ENCODE measurements around the gene ADK. TPM values are rescaled to one million over a fixed set of nuclear protein-coding genes. Genes with fewer than 3 reads are reported as not detected.

The ADK gene
- total RNA-seq, 1 experiment from 2014 or later: 66.6 TPM

DNA sequence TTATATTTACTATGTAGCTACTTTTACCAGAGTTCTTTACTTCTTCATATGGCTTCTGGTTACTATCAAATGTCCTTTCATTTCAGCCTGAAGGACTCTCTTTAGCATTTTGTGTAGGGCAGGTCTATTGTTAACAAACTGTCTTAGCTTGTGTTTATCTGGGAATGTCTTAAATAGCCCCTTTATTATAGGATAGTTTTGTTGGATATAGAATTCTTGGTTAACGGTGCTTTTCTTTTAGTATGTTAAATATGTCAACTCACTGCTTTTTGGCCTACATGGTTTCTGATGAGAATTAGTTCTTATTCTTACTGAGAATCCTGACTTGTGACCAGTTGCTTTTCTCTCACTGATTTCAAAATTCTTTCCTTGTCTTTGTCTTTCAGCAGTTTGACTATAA, 169.0 kb downstream of the ADK start:
- intact Hi-C loops (cut with micrococcal nuclease; ENCODE audit: unreplicated experiment): no loop called here
- peaks cover 2% of the 10 kb centered on the region for H3K9me3 Mint-ChIP-seq (ENCODE audit: low read depth, unreplicated experiment)
- no peak overlapping the region for H3K27ac Mint-ChIP-seq (ENCODE audit: unreplicated experiment)
- no peaks in the 10 kb centered on the region for H3K27me3 Mint-ChIP-seq (ENCODE audit: unreplicated experiment)
- DNase-seq: no peak
- CTCF ChIA-PET: no interaction called here
- H3K4me1 Mint-ChIP-seq (ENCODE audit: low read depth, unreplicated experiment): no peaks in the 10 kb centered on the region
- no TSS peak for BruUV-seq (replicated peaks)
- no peaks in the 10 kb centered on the region for H3K36me3 Mint-ChIP-seq (ENCODE audit: insufficient read depth, unreplicated experiment)
- TF ChIP-seq, protein P1, sequence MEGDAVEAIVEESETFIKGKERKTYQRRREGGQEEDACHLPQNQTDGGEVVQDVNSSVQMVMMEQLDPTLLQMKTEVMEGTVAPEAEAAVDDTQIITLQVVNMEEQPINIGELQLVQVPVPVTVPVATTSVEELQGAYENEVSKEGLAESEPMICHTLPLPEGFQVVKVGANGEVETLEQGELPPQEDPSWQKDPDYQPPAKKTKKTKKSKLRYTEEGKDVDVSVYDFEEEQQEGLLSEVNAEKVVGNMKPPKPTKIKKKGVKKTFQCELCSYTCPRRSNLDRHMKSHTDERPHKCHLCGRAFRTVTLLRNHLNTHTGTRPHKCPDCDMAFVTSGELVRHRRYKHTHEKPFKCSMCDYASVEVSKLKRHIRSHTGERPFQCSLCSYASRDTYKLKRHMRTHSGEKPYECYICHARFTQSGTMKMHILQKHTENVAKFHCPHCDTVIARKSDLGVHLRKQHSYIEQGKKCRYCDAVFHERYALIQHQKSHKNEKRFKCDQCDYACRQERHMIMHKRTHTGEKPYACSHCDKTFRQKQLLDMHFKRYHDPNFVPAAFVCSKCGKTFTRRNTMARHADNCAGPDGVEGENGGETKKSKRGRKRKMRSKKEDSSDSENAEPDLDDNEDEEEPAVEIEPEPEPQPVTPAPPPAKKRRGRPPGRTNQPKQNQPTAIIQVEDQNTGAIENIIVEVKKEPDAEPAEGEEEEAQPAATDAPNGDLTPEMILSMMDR (IDR thresholded peaks at IDR 0.05; ENCODE audit: unreplicated experiment): no peak
- H3K4me3 Mint-ChIP-seq (ENCODE audit: low read depth, unreplicated experiment): no peak overlapping the region

- Mint-ChIP-seq H3K4me3 (ENCODE audit: low read depth, unreplicated experiment) (no peak overlapping the region), H3K27ac (ENCODE audit: unreplicated experiment) (no peak overlapping the region), H3K9me3 (ENCODE audit: low read depth, unreplicated experiment) (peaks cover 2% of the 10 kb centered on the region), H3K36me3 (ENCODE audit: insufficient read depth, unreplicated experiment) (no peaks in the 10 kb centered on the region), H3K27me3 (ENCODE audit: unreplicated experiment) (no peaks in the 10 kb centered on the region), H3K4me1 (ENCODE audit: low read depth, unreplicated experiment) (no peaks in the 10 kb centered on the region)
- CTCF ChIA-PET: no interaction called here
- no peak for DNase-seq
- TF ChIP-seq, protein P1 (IDR thresholded peaks at IDR 0.05; ENCODE audit: unreplicated experiment): no peak
- BruUV-seq (replicated peaks): no TSS peak
- intact Hi-C loops (cut with micrococcal nuclease; ENCODE audit: unreplicated experiment): no loop called here
Observed at GRCh38 chr10:74320717-74321116, 169.7 kb downstream of the ADK start.

- TF ChIP-seq, protein P1 (IDR thresholded peaks at IDR 0.05; ENCODE audit: unreplicated experiment): no peak
- DNase-seq: no peak
- Mint-ChIP-seq H3K27me3 (ENCODE audit: unreplicated experiment) (no peaks in the 10 kb centered on the region), H3K4me1 (ENCODE audit: low read depth, unreplicated experiment) (no peaks in the 10 kb centered on the region), H3K4me3 (ENCODE audit: low read depth, unreplicated experiment) (no peak overlapping the region), H3K27ac (ENCODE audit: unreplicated experiment) (no peak overlapping the region), H3K9me3 (ENCODE audit: low read depth, unreplicated experiment) (peaks cover 2% of the 10 kb centered on the region), H3K36me3 (ENCODE audit: insufficient read depth, unreplicated experiment) (no peaks in the 10 kb centered on the region)
- CTCF ChIA-PET: no interaction called here
- intact Hi-C loops (cut with micrococcal nuclease; ENCODE audit: unreplicated experiment): no loop called here
- BruUV-seq (replicated peaks): no TSS peak
Observed at GRCh38 chr10:74322141-74322540, 171.1 kb downstream of the ADK start.

- TF ChIP-seq, protein P1 (IDR thresholded peaks at IDR 0.05; ENCODE audit: unreplicated experiment): no peak
- no peak overlapping the region for H3K27ac Mint-ChIP-seq (ENCODE audit: unreplicated experiment)
- no peak for DNase-seq
- no TSS peak for BruUV-seq (replicated peaks)
- H3K9me3 Mint-ChIP-seq (ENCODE audit: low read depth, unreplicated experiment): peaks cover 2% of the 10 kb centered on the region
- CTCF ChIA-PET: no interaction called here
- H3K36me3 Mint-ChIP-seq (ENCODE audit: insufficient read depth, unreplicated experiment): no peaks in the 10 kb centered on the region
- intact Hi-C loops (cut with micrococcal nuclease; ENCODE audit: unreplicated experiment): no loop called here
- no peaks in the 10 kb centered on the region for H3K27me3 Mint-ChIP-seq (ENCODE audit: unreplicated experiment)
- no peaks in the 10 kb centered on the region for H3K4me1 Mint-ChIP-seq (ENCODE audit: low read depth, unreplicated experiment)
- no peak overlapping the region for H3K4me3 Mint-ChIP-seq (ENCODE audit: low read depth, unreplicated experiment)
Observed at GRCh38 chr10:74322565-74322964, 171.5 kb downstream of the ADK start.
